ENCODE results near the gene ARSB. TPM values are rescaled to one million over a fixed set of nuclear protein-coding genes. Genes with fewer than 3 reads are reported as not detected.

The ARSB gene
- total and polyA plus RNA-seq, 9 of the 15 experiments (the other 6 are each of a cell fraction or from before 2014, with no cell fraction given), result 0.52 to 4.6 (median 2.4) TPM

DNA sequence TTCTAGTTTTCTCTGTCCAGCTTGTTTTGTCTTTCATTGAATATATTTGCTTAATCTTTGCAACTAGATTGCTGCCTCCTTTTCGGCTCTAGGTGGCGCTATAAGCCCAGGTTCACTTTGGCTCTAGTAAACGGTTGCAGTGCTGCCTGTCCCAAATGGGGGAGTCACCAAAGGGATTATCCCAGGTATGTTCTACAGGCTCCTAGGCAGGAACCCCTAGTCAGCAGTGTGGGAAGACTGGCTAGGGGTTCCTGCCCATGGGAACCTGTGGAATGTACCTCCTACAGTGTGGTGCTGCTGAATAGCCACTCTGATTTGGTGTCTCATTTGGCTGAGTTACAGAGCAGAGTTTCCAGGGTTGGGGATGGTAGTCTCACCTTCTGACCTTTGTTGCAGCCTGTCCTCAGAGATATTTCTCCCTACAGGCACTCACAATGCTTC, 85.2 kb downstream of the ARSB start (continued):
- TF ChIP-seq, protein P1, sequence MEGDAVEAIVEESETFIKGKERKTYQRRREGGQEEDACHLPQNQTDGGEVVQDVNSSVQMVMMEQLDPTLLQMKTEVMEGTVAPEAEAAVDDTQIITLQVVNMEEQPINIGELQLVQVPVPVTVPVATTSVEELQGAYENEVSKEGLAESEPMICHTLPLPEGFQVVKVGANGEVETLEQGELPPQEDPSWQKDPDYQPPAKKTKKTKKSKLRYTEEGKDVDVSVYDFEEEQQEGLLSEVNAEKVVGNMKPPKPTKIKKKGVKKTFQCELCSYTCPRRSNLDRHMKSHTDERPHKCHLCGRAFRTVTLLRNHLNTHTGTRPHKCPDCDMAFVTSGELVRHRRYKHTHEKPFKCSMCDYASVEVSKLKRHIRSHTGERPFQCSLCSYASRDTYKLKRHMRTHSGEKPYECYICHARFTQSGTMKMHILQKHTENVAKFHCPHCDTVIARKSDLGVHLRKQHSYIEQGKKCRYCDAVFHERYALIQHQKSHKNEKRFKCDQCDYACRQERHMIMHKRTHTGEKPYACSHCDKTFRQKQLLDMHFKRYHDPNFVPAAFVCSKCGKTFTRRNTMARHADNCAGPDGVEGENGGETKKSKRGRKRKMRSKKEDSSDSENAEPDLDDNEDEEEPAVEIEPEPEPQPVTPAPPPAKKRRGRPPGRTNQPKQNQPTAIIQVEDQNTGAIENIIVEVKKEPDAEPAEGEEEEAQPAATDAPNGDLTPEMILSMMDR (IDR thresholded peaks at IDR 0.05 in 2 of 3, conservative IDR thresholded peaks at IDR 0.05 in 1 of 3; ENCODE audit: insufficient read depth in 2 of 3, low read depth in 1 of 3, low read length in 3 of 3), result peak; percentile 81 to 90 (median 83)
- TF ChIP-seq NR2C2 (CRISPR knock-in tag; IDR thresholded peaks at IDR 0.05) (no peak), NR2C2 (tag; IDR thresholded peaks at IDR 0.05) (no peak), FOXA1 (IDR thresholded peaks at IDR 0.05; ENCODE audit: borderline replicate concordance) (no peak), REST (IDR thresholded peaks at IDR 0.05; ENCODE audit: borderline replicate concordance) (peak; percentile 84), REST (CRISPR knock-in tag; IDR thresholded peaks at IDR 0.05; ENCODE audit: low read depth) (no peak), CTBP1 (IDR thresholded peaks at IDR 0.05; ENCODE audit: borderline replicate concordance) (peak; percentile 22; the same call in 1 of the 2 replicates)

Data from K562 (cell line).